T-cell (primary cell): ENCODE data around the gene LOXHD1. TPM values are rescaled to one million over a fixed set of nuclear protein-coding genes. Genes with fewer than 3 reads are reported as not detected.

Experiments
- ATAC-seq, 4 experiments: fragments of 200-7000 bp in 3 of 4; fragments of 150-1000 bp in 1 of 4; cut with Tn5 transposase; replicated peaks in 1 of 4; 1 replicate in 3 of 4; 2 replicates in 1 of 4; pipeline ENCODE4 v1.10.0; 2021; ENCODE audit warnings: moderate library complexity in 3 of 4, mild to moderate bottlenecking in 2 of 4, moderate number of reproducible peaks in 1 of 4
- CTCF ChIA-PET, 2 donors: fragments of 300-600 bp; sonication (Branson Sonifier 250); formaldehyde crosslinking; loops; one replicate each; lab custom pipeline; 2022; ENCODE audit warnings: antibody characterized with exemption in 2 of 2; lab: Charles Lee
- POLR2A ChIA-PET, 2 donors: fragments of 300-600 bp; sonication (Branson Sonifier 250); formaldehyde crosslinking; loops; one replicate each; lab custom pipeline; 2022; ENCODE audit warnings: antibody characterized with exemption in 2 of 2; lab: Charles Lee
- DNase-seq, 35 experiments: peaks; one replicate each; pipeline versions ENCODE4 v3.0.0 to v3.0.0-alpha.2; 2013 to 2023
- H3K27ac ChIP-seq: one replicate; pipeline ENCODE4 v1.5.1; 2013; ENCODE audit warnings: low read length
- H3K27me3 ChIP-seq, 2 experiments: replicated peaks in 1 of 2; 1 replicate in 1 of 2; 2 replicates in 1 of 2; pipeline versions ENCODE4 v1.6.1 to v1.7.0; 2013; ENCODE audit warnings: low read length in 1 of 2, mixed read lengths in 1 of 2; ENCODE audit not compliant: control insufficient read depth in 2 of 2, insufficient read depth in 2 of 2; ENCODE audit errors: extremely low read depth in 1 of 2
- H3K36me3 ChIP-seq, 2 donors: 1 replicate in 1 of 2; 2 replicates in 1 of 2; pipeline versions ENCODE4 v1.6.1 to v1.7.0; 2013; ENCODE audit warnings: low read length in 1 of 2; ENCODE audit not compliant: control insufficient read depth in 2 of 2, insufficient read depth in 1 of 2; ENCODE audit errors: extremely low read depth in 1 of 2
- H3K4me1 ChIP-seq, 2 experiments: 1 replicate in 1 of 2; 2 replicates in 1 of 2; pipeline versions ENCODE4 v1.6.1 to v1.7.0; 2013; ENCODE audit warnings: low read length in 2 of 2, mixed read lengths in 1 of 2; ENCODE audit not compliant: insufficient read depth in 2 of 2, control insufficient read depth in 1 of 2; ENCODE audit errors: extremely low read depth in 1 of 2
- H3K4me3 ChIP-seq, 2 donors: 1 replicate in 1 of 2; 2 replicates in 1 of 2; pipeline versions ENCODE4 v1.5.1 to v1.7.0; 2013; ENCODE audit warnings: mild to moderate bottlenecking in 2 of 2, low read length in 1 of 2, moderate library complexity in 1 of 2; ENCODE audit not compliant: control insufficient read depth in 1 of 2; ENCODE audit errors: extremely low read depth in 1 of 2
- H3K9me3 ChIP-seq: 2 replicates; pipeline ENCODE4 v1.7.0; 2013
- H3K27ac Mint-ChIP-seq, 2 donors: one replicate each; pipeline ENCODE4 v1.8.0; 2020 to 2021; ENCODE audit warnings: mild to moderate bottlenecking in 2 of 2, mixed read lengths in 2 of 2
- H3K27me3 Mint-ChIP-seq, 2 donors: one replicate each; pipeline ENCODE4 v1.8.0; 2021 to 2022; ENCODE audit warnings: mixed read lengths in 2 of 2
- H3K36me3 Mint-ChIP-seq: one replicate; pipeline ENCODE4 v1.8.0; 2021; ENCODE audit warnings: mixed read lengths
- H3K4me1 Mint-ChIP-seq, 3 donors: one replicate each; pipeline ENCODE4 v1.8.0; 2020 to 2022; ENCODE audit warnings: mixed read lengths in 3 of 3, mild to moderate bottlenecking in 1 of 3
- H3K4me3 Mint-ChIP-seq, 3 donors: one replicate each; pipeline ENCODE4 v1.8.0; 2020 to 2022; ENCODE audit warnings: mild to moderate bottlenecking in 3 of 3, mixed read lengths in 3 of 3, moderate library complexity in 3 of 3
- H3K9me3 Mint-ChIP-seq, 3 donors: one replicate each; pipeline ENCODE4 v1.8.0; 2020 to 2022; ENCODE audit warnings: mixed read lengths in 3 of 3
- WGBS: methylation state at CpG from one replicate; pipeline ENCODE4 v1.1.5; 2013; ENCODE audit warnings: missing lambda C conversion rate; ENCODE audit not compliant: insufficient coverage; 5-methylcytosine and 5-hydroxymethylcytosine counted together
- total RNA-seq, 35 experiments: library from RNA in 6 of 35; stranded (reverse) in 6 of 35; fragments of 120-200 nt in 1 of 35; gene quantifications; one replicate each; pipeline versions ENCODE4 v1.2.1 to v1.2.4 and lab custom pipeline; 2013 to 2026

The LOXHD1 gene
- total RNA-seq, 5 donors from 2014 or later (not counting 1 experiment from before 2014, with no cell fraction given): 0.07 to 0.21 (median 0.15) TPM; not detected in 1

DNA sequence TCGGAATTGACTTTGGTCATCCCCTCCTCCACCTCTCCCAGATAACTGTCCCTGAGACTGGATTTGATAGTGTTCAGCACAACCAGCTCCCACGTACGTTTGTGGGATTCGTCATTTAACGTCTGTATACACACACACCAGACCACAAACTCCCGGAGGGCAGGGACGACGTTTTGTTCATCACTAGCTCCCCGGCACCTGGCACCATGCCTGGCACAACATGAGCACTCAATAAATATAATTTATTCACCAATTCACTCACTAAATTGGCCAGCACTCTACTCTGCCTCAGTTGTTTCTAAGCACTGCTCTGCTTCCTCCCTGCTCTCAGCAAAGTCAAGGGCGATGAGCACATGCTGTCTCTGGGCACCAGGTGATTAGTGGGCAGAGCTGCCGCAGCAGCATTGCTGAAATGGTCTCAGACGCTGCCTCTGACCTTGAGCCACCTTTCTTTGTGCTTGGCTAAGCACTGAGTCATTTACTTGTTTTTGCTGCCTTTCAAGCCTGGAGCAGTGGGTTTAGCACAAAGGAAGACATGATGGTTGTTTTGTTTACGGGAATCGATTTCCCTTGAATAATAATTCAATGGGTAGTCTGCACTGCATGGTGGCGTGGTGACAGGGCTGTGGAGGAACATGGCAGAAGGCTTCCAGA is 19.3 kb upstream of the LOXHD1 start:
- no peak overlapping the region for H3K4me3 ChIP-seq
- DNase-seq (no peak), ATAC-seq (no peak)
- WGBS: 81% methylated on average over 12 of the region's 15 CpGs
- peaks cover 0 to 23% of the 10 kb centered on the region in 2 experiments for H3K27me3 ChIP-seq
- no peaks in the 10 kb centered on the region for H3K36me3 ChIP-seq
- H3K9me3 Mint-ChIP-seq: peaks cover 0 to 3% (median 0%) of the 10 kb centered on the region in 3 donors
- no peak overlapping the region for H3K27ac Mint-ChIP-seq
- H3K4me1 Mint-ChIP-seq: peaks cover 13 to 22% (median 20%) of the 10 kb centered on the region in 3 donors
- H3K4me1 ChIP-seq: peaks cover 2 to 10% of the 10 kb centered on the region in 2 experiments
- ChIA-PET CTCF (no interaction called here), POLR2A (no interaction called here)
- H3K27me3 Mint-ChIP-seq: peaks cover 6 to 8% of the 10 kb centered on the region in 2 donors
- no peaks in the 10 kb centered on the region for H3K9me3 ChIP-seq
- H3K4me3 Mint-ChIP-seq: no peak overlapping the region
- H3K36me3 Mint-ChIP-seq: no peaks in the 10 kb centered on the region
- no peak overlapping the region for H3K27ac ChIP-seq

DNA sequence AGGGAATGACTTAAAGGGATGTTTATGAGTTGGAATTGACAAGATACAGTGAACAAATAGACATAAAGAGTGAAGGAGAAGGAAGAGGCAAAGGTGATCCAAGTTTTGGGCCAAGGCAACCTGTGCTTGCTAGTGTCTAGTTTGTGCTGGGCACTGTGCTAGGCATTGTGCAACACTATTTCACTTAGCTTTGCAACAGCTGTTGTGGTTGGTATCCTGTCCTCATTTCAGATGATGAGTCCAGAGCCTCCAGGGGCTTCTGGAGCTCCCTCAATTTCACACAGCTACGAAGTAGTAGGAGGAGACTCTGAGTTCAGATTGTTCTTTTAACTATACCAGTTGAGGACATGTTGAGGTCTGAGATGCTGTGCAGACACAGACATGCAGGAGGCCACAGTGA is 18.1 kb upstream of the LOXHD1 start:
- Mint-ChIP-seq H3K4me1 (peaks cover 13 to 23% (median 21%) of the 10 kb centered on the region in 3 donors), H3K27ac (no peak overlapping the region), H3K4me3 (no peak overlapping the region), H3K36me3 (no peaks in the 10 kb centered on the region), H3K27me3 (peaks cover 6 to 8% of the 10 kb centered on the region in 2 donors), H3K9me3 (peaks cover 0 to 3% (median 0%) of the 10 kb centered on the region in 3 donors)
- peaks cover 0 to 15% of the 10 kb centered on the region in 2 experiments for H3K27me3 ChIP-seq
- H3K4me1 ChIP-seq: peaks cover 2 to 10% of the 10 kb centered on the region in 2 experiments
- H3K36me3 ChIP-seq: no peaks in the 10 kb centered on the region
- no peak overlapping the region for H3K4me3 ChIP-seq
- ChIA-PET POLR2A (no interaction called here), CTCF (no interaction called here)
- DNase-seq (no peak), ATAC-seq (no peak)
- H3K27ac ChIP-seq: no peak overlapping the region
- no peaks in the 10 kb centered on the region for H3K9me3 ChIP-seq
- WGBS: no CpG with 5 or more reads among the region's 1 CpG

DNA sequence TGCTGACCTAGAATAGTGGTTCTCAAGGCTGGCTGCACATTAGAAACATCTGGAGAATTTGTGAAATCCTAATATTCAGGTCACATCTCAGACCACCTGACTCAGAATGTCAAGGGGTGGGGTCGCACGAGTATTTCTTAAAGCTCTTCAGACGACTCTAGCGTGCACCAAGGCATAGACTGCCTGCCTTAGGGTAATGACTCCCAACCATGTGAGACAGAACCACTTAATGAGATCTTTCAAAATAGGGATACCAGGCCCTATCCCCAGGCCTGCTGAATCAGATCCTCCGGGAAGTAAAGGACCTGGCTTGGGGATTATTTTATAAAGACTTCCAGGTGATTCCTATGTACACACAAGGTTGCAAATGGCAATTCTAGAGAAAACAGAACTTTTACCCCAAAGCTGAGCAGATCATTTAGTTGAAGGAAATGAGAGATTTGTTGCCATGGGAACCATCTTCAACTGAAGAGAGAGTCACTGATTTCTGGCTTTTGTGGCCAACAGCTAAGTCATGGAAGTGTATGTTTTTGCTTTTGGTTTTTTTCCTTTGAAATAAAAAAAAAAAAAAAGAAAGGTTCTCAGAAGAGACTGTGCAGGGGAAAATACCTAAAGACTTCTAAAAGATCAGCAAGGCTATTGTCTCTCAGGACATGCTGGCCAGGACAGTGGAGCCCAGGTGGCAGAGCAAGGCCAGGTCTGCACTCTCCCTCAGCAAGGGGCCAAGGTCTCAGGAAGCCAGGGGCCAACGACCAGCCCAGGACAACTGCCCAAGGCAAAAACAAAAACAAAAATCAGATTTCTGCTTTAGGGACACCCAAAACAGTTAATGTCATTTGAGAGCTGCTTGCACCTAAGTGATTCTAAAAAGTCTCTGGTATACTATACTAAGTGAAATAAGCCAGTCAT is 15.3 kb upstream of the LOXHD1 start:
- Mint-ChIP-seq H3K4me1 (peaks cover 13 to 23% (median 21%) of the 10 kb centered on the region in 3 donors), H3K4me3 (no peak overlapping the region), H3K27ac (peak overlapping the region; percentile 28 to 64), H3K36me3 (no peaks in the 10 kb centered on the region), H3K9me3 (peaks cover 0 to 3% (median 0%) of the 10 kb centered on the region in 3 donors), H3K27me3 (peaks cover 0 to 6% of the 10 kb centered on the region in 2 donors)
- Histone ChIP-seq H3K27ac (no peak overlapping the region), H3K4me1 (peaks cover 2 to 10% of the 10 kb centered on the region in 2 experiments), H3K36me3 (no peaks in the 10 kb centered on the region), H3K4me3 (no peak overlapping the region), H3K27me3 (peaks cover 0 to 21% of the 10 kb centered on the region in 2 experiments), H3K9me3 (no peaks in the 10 kb centered on the region)
- ChIA-PET POLR2A (interaction anchor here in 1 of 2 donors (0.6 to 0.7 kb wide), 2 partner anchors 226 to 561 kb away, joined by 4 to 5 read pairs; no protein-coding TSS in a partner anchor), CTCF (interaction anchor here in 1 of 2 donors (1.4 kb wide), 1 partner anchor 15 kb away, joined by 7 read pairs; no protein-coding TSS in a partner anchor)
- 60% methylated on average over 2 of the region's 6 CpGs for WGBS
- ATAC-seq: peak; percentile 38 to 93 (median 66)
- peak in 7 of 35 experiments; percentile 2 to 63 (median 15) for DNase-seq

DNA sequence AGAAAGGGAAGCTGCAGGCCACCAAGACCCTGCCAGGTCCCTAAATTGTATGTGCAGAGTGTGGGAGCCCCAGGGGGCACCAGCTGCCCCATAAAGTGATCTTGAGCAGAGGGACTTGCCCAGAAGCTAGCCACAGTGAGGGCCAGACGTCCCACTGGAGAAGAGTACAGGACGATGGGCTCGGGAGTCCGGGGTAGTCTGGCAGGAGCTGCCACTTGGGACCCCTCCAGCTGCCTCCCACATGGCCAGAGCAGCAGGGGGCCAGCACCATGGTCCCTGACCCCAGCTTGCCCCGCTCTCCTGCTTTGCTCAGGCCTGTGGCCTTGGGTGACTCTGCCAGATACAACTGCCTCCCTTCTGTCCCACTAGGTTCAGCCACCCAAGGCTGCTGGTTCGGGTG is 11.7 kb upstream of the LOXHD1 start:
- ChIA-PET POLR2A (no interaction called here), CTCF (interaction anchor here in 1 of 2 donors (0.8 kb wide), 1 partner anchor 10 kb away, joined by 4 read pairs; no protein-coding TSS in a partner anchor)
- no peak overlapping the region for H3K4me3 ChIP-seq
- no peaks in the 10 kb centered on the region for H3K9me3 ChIP-seq
- H3K9me3 Mint-ChIP-seq: no peaks in the 10 kb centered on the region
- H3K27ac Mint-ChIP-seq: no peak overlapping the region
- WGBS: 66% methylated on average over 4 of the region's 6 CpGs
- no peak overlapping the region for H3K4me3 Mint-ChIP-seq
- peaks cover 2 to 10% of the 10 kb centered on the region in 2 experiments for H3K4me1 ChIP-seq
- no peaks in the 10 kb centered on the region for H3K36me3 Mint-ChIP-seq
- H3K4me1 Mint-ChIP-seq: peaks cover 13 to 21% (median 21%) of the 10 kb centered on the region in 3 donors
- peaks cover 0 to 14% of the 10 kb centered on the region in 2 experiments for H3K27me3 ChIP-seq
- peaks cover 1 to 6% of the 10 kb centered on the region in 2 donors for H3K27me3 Mint-ChIP-seq
- H3K36me3 ChIP-seq: no peaks in the 10 kb centered on the region
- H3K27ac ChIP-seq: no peak overlapping the region
- no peak for DNase-seq
- ATAC-seq: no peak

DNA sequence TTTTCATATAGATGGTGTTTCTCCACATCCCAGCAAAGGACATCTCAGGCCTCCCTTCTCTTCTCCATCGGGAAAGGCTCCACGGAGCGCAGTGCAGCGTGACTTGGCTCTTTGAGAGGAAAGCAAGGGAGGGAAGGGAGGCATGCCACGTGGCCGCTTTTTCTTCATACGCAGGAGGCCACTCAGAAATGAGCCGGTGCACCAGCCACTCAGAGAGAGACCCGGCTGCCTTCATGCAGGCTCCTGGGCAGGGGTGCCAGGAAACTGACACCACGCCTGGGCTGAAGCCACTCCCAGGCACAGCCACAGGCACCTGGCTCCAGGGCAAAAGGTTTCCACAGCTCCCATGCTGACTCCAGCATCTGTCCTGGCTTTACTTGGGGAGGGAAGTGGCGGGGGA is 11.1 kb upstream of the LOXHD1 start:
- Mint-ChIP-seq H3K27ac (no peak overlapping the region), H3K9me3 (no peaks in the 10 kb centered on the region), H3K4me3 (no peak overlapping the region), H3K4me1 (peaks cover 12 to 18% (median 18%) of the 10 kb centered on the region in 3 donors), H3K36me3 (no peaks in the 10 kb centered on the region), H3K27me3 (peaks cover 4 to 9% of the 10 kb centered on the region in 2 donors)
- Histone ChIP-seq H3K9me3 (no peaks in the 10 kb centered on the region), H3K27ac (no peak overlapping the region), H3K4me1 (peaks cover 2 to 10% of the 10 kb centered on the region in 2 experiments), H3K4me3 (no peak overlapping the region), H3K27me3 (peaks cover 0 to 14% of the 10 kb centered on the region in 2 experiments), H3K36me3 (no peaks in the 10 kb centered on the region)
- ATAC-seq: no peak
- WGBS: 81% methylated on average over 9 of the region's 11 CpGs
- ChIA-PET POLR2A (no interaction called here), CTCF (interaction anchor here in 1 of 2 donors (1.5 kb wide), 1 partner anchor 11 kb away, joined by 4 read pairs; the partner anchor contains the start of gene LOXHD1)
- no peak for DNase-seq

DNA sequence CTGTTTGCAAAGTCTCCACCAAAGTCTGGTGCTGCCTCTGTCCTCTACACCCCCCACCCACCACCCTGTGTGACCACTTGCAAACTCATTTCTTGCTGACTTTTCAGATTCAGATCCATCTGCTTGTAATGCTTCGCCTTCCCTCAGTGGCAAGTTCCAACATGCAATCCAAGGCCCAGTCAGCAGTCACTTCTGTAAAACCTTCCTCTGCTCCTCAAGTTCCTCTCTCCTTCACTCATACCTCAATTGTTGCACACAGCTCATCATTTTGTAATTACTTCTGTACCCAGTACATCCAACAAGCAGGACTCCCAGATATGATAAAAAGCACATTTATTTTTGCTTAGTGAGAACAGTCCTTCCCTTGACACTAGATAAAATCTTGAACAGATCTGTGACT is 6.5 kb upstream of the LOXHD1 start:
- no peak for ATAC-seq
- Histone ChIP-seq H3K27ac (no peak overlapping the region), H3K9me3 (no peaks in the 10 kb centered on the region), H3K4me1 (no peaks in the 10 kb centered on the region), H3K36me3 (no peaks in the 10 kb centered on the region), H3K4me3 (no peak overlapping the region), H3K27me3 (peaks cover 0 to 6% of the 10 kb centered on the region in 2 experiments)
- WGBS: 90% methylated on average over 1 of the region's 1 CpG
- H3K27ac Mint-ChIP-seq: no peak overlapping the region
- no peaks in the 10 kb centered on the region for H3K9me3 Mint-ChIP-seq
- H3K36me3 Mint-ChIP-seq: no peaks in the 10 kb centered on the region
- no peaks in the 10 kb centered on the region for H3K4me1 Mint-ChIP-seq
- POLR2A ChIA-PET: no interaction called here
- CTCF ChIA-PET: no interaction called here
- H3K4me3 Mint-ChIP-seq: no peak overlapping the region
- no peak for DNase-seq
- H3K27me3 Mint-ChIP-seq: peaks cover 4 to 11% of the 10 kb centered on the region in 2 donors
